WTC11 (cell line): Measurements from ENCODE around the gene GID8. TPM values are rescaled to one million over a fixed set of nuclear protein-coding genes. Genes with fewer than 3 reads are reported as not detected.
"Not testable (repeated sequence)": the region's sequence is repeated elsewhere in the genome, so short reads cannot be mapped to it uniquely, and the experiment has no call there.

Experiments
- ATAC-seq: fragments of 200-7000 bp; cut with Tn5 transposase; 2 replicates; pipeline ENCODE4 v1.10.0; 2021; ENCODE audit warnings: mild to moderate bottlenecking, moderate library complexity
- CTCF ChIA-PET: fragments of 300-600 bp; sonication (Branson Sonifier 250); formaldehyde crosslinking; loops from one replicate; lab custom pipeline; 2021; ENCODE audit warnings: antibody characterized with exemption; lab: Charles Lee
- POLR2A ChIA-PET: fragments of 350-600 bp; sonication (Branson Sonifier 250); formaldehyde crosslinking; loops from one replicate; lab custom pipeline; 2021; ENCODE audit warnings: antibody characterized with exemption; lab: Charles Lee
- DNase-seq: peaks from one replicate; pipeline ENCODE4 v3.0.0; 2021; ENCODE audit warnings: low spot score
- H3K27ac Mint-ChIP-seq: 2 replicates; pipeline ENCODE4 v1.8.0; 2021; ENCODE audit warnings: mixed read lengths
- H3K27me3 Mint-ChIP-seq: 2 replicates; pipeline ENCODE4 v1.8.0; 2021; ENCODE audit warnings: low read depth, mild to moderate bottlenecking, moderate library complexity, mixed read lengths
- H3K36me3 Mint-ChIP-seq: 2 replicates; pipeline ENCODE4 v1.8.0; 2021; ENCODE audit warnings: mixed read lengths
- H3K4me1 Mint-ChIP-seq: 2 replicates; pipeline ENCODE4 v1.8.0; 2022; ENCODE audit warnings: mixed read lengths
- H3K4me3 Mint-ChIP-seq: 2 replicates; pipeline ENCODE4 v1.8.0; 2021; ENCODE audit warnings: mild to moderate bottlenecking, moderate library complexity, mixed read lengths
- H3K9me3 Mint-ChIP-seq: 2 replicates; pipeline ENCODE4 v1.8.0; 2021; ENCODE audit warnings: mixed read lengths
- AFF4 ChIP-seq: sonication (generic); formaldehyde crosslinking; IDR thresholded peaks from 2 replicates; pipeline ENCODE4 v1.8.1; 2023; ENCODE audit warnings: mild to moderate bottlenecking, missing genetic modification reagents, borderline replicate concordance
- CREM ChIP-seq: sonication (generic); formaldehyde crosslinking; IDR thresholded peaks from 2 replicates; pipeline ENCODE4 v1.8.1; 2022; ENCODE audit warnings: mild to moderate bottlenecking, missing genetic modification reagents, moderate library complexity
- ESRRA ChIP-seq: sonication (generic); formaldehyde crosslinking; IDR thresholded peaks from 2 replicates; pipeline ENCODE4 v1.8.1; 2022; ENCODE audit warnings: mild to moderate bottlenecking, missing genetic modification reagents, borderline replicate concordance
- HMGA2 ChIP-seq: fragments of 250-450 bp; sonication (Bioruptor Pico); IDR thresholded peaks from 2 replicates; pipeline ENCODE4 v1.4.0; 2021; ENCODE audit warnings: mild to moderate bottlenecking, moderate library complexity
- MYBL2 ChIP-seq: sonication (generic); formaldehyde crosslinking; IDR thresholded peaks from 2 replicates; pipeline ENCODE4 v1.8.1; 2023; ENCODE audit warnings: mild to moderate bottlenecking, moderate library complexity, missing genetic modification reagents
- NFATC4 ChIP-seq: fragments of 250-450 bp; sonication (Bioruptor Pico); IDR thresholded peaks from 2 replicates; pipeline ENCODE4 v1.9.0; 2021; ENCODE audit warnings: mild to moderate bottlenecking
- ZNF232 ChIP-seq: sonication (generic); formaldehyde crosslinking; IDR thresholded peaks from 2 replicates; pipeline ENCODE4 v1.8.0; 2022; ENCODE audit warnings: mild to moderate bottlenecking, missing genetic modification reagents
- ZNF512 ChIP-seq: sonication (generic); formaldehyde crosslinking; IDR thresholded peaks from 2 replicates; pipeline ENCODE4 v1.8.1; 2022; ENCODE audit warnings: missing genetic modification reagents, borderline replicate concordance
- total RNA-seq: library from RNA; stranded (reverse); gene quantifications from 3 replicates; pipeline ENCODE4 v1.2.3, GENCODE V29; 2021
- TF ChIP-seq, protein P1 (sequence below): sonication (generic); formaldehyde crosslinking; IDR thresholded peaks from 2 replicates; pipeline ENCODE4 v1.8.1; 2022; ENCODE audit warnings: low read depth, missing genetic modification reagents, borderline replicate concordance
- TF ChIP-seq, protein P2 (sequence below): sonication (generic); formaldehyde crosslinking; IDR thresholded peaks from 2 replicates; pipeline ENCODE4 v1.8.1; 2022; ENCODE audit warnings: mild to moderate bottlenecking, moderate library complexity, missing genetic modification reagents

The GID8 gene
- total RNA-seq, 1 experiment from 2014 or later, result 70.2 TPM

DNA sequence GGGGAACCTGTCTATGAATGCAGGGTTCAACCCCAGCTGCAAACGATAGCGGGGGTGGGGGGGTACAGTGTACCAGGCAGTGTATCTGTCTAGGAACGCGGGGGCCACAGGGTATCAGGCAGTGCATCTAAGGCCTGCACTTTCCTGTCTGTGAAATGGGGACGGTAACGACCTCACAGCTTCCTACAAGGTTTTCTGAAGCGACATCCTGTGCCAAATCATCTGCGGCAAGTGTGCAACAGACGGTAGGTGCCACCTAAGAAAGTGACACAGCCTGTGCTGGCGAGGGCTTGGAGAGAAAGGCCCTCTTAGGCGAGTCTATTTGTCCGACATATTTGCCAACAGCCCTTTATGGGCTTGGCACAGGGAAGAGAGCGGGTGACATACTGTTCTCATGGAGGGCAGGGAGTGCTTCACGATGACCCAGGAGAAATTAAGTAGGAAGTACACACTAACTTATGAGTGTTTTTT, 15.5 kb upstream of the GID8 start:
- H3K36me3 Mint-ChIP-seq, result no peaks in the 10 kb centered on the region
- H3K27me3 Mint-ChIP-seq, result no peaks in the 10 kb centered on the region; the same call in 1 of the 2 replicates
- ATAC-seq (no peak), DNase-seq (no peak)
- peak overlapping the region; percentile 1; the same call in 1 of the 2 replicates for H3K4me3 Mint-ChIP-seq
- peak overlapping the region; percentile 59 for H3K27ac Mint-ChIP-seq
- ChIA-PET POLR2A (no interaction called here), CTCF (interaction anchor here (1.1 kb wide), 1 partner anchor 13 kb away, joined by 4 read pairs; no protein-coding TSS in a partner anchor)
- peaks cover 72% of the 10 kb centered on the region for H3K4me1 Mint-ChIP-seq
- no peaks in the 10 kb centered on the region for H3K9me3 Mint-ChIP-seq
- TF ChIP-seq, protein P1, sequence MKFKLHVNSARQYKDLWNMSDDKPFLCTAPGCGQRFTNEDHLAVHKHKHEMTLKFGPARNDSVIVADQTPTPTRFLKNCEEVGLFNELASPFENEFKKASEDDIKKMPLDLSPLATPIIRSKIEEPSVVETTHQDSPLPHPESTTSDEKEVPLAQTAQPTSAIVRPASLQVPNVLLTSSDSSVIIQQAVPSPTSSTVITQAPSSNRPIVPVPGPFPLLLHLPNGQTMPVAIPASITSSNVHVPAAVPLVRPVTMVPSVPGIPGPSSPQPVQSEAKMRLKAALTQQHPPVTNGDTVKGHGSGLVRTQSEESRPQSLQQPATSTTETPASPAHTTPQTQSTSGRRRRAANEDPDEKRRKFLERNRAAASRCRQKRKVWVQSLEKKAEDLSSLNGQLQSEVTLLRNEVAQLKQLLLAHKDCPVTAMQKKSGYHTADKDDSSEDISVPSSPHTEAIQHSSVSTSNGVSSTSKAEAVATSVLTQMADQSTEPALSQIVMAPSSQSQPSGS (CRISPR knock-in tag), result no peak
- TF ChIP-seq, protein P2, sequence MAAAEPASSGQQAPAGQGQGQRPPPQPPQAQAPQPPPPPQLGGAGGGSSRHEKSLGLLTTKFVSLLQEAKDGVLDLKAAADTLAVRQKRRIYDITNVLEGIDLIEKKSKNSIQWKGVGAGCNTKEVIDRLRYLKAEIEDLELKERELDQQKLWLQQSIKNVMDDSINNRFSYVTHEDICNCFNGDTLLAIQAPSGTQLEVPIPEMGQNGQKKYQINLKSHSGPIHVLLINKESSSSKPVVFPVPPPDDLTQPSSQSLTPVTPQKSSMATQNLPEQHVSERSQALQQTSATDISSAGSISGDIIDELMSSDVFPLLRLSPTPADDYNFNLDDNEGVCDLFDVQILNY, result no peak
- TF ChIP-seq NFATC4, result no peak
- TF ChIP-seq ESRRA, result peak; percentile 80; the same call in 1 of the 2 replicates
- no peak for TF ChIP-seq MYBL2 (CRISPR knock-in tag)

DNA sequence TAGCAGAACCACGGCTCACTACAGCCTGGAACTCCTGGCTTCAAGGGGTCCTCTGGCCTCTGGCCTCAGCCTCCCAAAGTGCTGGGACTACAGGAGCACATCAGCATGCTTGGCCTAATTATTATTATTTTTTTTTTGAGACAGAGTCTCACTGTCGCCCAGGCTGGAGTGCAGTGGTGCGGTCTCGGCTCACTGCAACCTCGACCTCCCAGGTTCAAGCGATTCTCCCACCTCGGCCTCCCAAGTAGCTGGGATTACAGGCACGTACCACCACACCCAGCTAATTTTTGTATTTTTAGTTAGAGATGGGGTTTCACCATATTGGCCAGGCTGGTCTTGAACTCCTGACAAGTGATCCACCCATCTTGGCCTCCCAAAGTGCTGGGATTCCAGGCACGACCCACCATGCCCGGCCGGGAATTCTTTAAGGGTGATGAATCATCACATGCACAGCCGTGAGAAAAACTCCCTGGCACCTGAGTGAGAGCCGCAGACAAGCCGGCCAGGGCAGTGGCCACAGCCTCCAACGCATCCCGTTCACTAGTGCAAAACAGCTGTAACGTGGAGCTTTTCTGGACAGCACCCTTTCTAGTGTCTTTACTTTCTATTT, 14.8 kb upstream of the GID8 start:
- not testable (repeated sequence) for ATAC-seq

GRCh38 chr20:62923669-62924441, 14.1 kb upstream of the GID8 start:
- peaks cover 69% of the 10 kb centered on the region for H3K4me1 Mint-ChIP-seq
- H3K27ac Mint-ChIP-seq, result peak overlapping the region; percentile 96
- no peaks in the 10 kb centered on the region for H3K9me3 Mint-ChIP-seq
- CTCF ChIA-PET, result interaction anchor here (2.2 kb wide), 1 partner anchor 16 kb away, joined by 10 read pairs; no protein-coding TSS in a partner anchor
- POLR2A ChIA-PET, result interaction anchor here (0.9 to 6.2 kb wide), 2 partner anchors 9 to 13 kb away, joined by 3 to 53 read pairs; partner anchors contain the start of gene GID8
- no peak for ATAC-seq
- no peaks in the 10 kb centered on the region for H3K36me3 Mint-ChIP-seq
- TF ChIP-seq AFF4, result no peak
- TF ChIP-seq CREM (CRISPR knock-in tag), result no peak
- TF ChIP-seq ZNF232 (CRISPR knock-in tag), result no peak
- no peak for TF ChIP-seq HMGA2 (CRISPR knock-in tag)
- TF ChIP-seq ZNF512 (CRISPR knock-in tag), result no peak
- H3K27me3 Mint-ChIP-seq, result no peaks in the 10 kb centered on the region; the same call in 1 of the 2 replicates
- H3K4me3 Mint-ChIP-seq, result peak overlapping the region; percentile 95
- no peak for DNase-seq

More for the DNA sequence above, 14.8 kb upstream of the GID8 start:
- Mint-ChIP-seq H3K27ac (peak overlapping the region; percentile 59; the same call in 1 of the 2 replicates), H3K4me1 (peaks cover 72% of the 10 kb centered on the region)
- CTCF ChIA-PET, H3K4me3 Mint-ChIP-seq, H3K27me3 Mint-ChIP-seq, H3K9me3 Mint-ChIP-seq, H3K36me3 Mint-ChIP-seq, DNase-seq: not testable (repeated sequence)
- POLR2A ChIA-PET, result interaction anchor here (6.2 kb wide), 1 partner anchor 13 kb away, joined by 53 read pairs; the partner anchor contains the start of gene GID8
